Activated gamma-delta T cell treated with anti-CD3 and anti-CD28 coated beads, Interleukin-2, amount 50 U/mL, for 16 hours (primary cell): ENCODE results near the gene PLEKHG4B.

Experiments
- DNase-seq: peaks from one replicate; pipeline ENCODE4 v3.0.0-alpha.2; 2020; ENCODE audit warnings: low read depth

The PLEKHG4B gene

DNA sequence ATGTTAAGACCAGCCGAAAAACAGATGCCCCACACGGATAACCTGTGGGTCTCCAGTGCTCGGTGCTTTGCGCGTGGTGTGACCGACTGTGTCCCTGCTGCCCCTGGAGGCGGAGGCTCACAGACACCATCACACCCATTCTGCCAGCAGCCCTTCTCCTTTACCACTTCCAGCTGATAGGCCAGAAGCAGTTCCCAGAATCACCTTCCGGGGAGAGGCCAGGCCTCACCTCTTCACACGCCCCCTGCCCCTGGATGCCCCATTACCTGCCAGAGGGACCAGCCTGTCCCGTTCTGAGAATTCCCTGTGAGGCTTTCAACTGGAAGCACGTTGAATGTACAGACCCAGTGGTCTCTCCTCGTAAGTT, 77.7 kb downstream of the PLEKHG4B start:
- DNase-seq, result no peak

DNA sequence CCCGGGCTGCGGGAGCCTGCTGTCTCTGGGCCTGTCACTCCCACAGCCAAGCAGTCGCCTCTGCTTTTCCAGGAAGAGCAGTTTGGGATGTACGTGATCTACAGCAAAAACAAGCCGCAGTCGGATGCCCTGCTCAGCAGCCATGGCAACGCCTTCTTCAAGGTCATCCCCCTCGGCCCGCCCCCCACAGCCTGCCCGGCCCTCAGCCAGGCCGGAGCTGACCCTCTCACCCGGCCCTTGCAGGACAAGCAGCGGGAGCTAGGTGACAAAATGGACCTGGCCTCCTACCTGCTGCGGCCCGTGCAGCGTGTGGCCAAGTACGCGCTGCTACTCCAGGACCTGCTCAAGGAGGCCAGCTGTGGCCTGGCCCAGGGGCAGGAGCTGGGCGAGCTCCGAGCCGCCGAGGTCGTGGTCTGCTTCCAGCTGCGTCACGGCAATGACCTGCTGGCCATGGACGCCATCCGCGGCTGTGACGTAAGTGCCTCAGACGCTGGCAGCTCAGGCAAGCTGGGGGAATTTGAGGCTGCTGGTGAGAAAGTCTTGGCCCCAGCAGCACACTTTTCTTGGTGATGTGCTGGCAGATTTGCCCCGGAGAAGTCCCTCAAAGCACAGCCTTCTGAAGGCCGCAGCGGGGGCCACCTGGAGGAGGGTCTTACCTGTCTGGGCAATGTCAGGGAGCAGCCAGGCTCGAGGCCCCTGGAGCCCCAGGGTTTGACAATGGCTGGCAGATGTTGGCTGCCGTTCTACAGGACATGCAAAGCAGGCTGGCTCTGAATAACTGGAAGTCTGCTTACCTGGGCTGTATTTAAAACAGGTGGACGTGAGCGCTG, 79.2 kb downstream of the PLEKHG4B start:
- no peak for DNase-seq

DNA sequence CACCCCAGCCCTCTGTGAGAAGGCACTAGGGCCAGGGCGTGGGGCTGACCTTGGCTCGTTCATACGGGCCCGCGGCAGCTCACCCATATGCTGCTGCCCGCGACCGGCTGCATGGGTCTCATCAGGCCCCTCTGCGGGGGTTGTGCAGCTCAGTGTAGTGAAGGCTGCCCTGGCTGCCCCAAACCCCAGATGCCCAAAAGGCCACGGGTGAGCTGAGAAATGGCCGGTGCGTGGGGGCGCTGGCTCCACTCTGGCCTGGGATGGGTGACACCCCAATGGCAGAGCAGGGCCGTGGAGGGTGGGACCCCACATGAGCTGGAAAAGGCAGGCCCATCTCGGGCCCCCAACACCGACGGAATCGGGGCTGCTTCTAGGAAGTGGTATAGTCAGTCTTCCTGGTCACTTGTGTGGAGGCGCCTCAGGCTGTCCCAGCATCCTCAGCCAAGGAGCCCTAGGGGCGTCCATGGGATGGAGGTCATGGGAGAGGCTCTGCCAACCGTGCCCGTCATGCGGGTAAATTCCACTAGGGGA, 79.9 kb downstream of the PLEKHG4B start:
- DNase-seq, result no peak

DNA sequence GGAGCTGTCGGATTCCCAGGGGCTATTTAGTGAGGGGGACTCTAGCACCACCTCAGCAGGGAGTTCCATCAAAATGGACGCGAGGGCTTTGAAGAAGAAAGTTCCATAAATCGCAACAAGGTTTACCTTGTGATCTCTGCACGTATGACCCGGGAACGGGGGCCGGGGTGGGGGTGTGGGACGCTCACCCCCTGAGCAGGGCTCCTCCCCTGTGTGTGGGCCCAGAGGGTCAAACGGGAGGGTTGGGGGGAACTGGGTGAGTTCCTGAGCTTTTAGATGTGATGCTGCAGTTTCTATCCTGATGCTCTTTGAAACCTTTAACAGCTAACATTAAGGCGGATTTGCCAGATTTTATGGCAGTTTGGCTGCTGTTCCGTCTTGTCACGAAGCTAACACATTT, 80.5 kb downstream of the PLEKHG4B start:
- no peak for DNase-seq

DNA sequence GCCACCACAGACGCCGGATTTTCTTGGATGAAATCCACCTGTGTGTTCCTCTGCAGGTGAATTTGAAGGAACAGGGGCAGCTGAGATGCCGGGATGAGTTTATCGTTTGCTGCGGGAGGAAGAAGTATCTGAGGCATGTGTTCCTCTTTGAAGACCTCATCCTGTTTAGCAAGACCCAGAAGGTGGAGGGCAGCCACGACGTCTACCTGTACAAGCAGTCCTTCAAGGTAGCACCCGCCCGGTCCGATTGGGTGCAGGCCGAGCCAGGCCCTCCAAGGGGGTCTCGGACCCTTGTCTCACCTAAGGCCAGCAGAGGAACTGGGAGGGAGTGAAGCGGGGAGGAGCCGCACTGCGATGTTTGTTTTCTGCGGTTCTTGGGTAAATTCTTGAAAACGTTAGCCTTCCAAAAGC, 80.9 kb downstream of the PLEKHG4B start:
- no peak for DNase-seq

DNA sequence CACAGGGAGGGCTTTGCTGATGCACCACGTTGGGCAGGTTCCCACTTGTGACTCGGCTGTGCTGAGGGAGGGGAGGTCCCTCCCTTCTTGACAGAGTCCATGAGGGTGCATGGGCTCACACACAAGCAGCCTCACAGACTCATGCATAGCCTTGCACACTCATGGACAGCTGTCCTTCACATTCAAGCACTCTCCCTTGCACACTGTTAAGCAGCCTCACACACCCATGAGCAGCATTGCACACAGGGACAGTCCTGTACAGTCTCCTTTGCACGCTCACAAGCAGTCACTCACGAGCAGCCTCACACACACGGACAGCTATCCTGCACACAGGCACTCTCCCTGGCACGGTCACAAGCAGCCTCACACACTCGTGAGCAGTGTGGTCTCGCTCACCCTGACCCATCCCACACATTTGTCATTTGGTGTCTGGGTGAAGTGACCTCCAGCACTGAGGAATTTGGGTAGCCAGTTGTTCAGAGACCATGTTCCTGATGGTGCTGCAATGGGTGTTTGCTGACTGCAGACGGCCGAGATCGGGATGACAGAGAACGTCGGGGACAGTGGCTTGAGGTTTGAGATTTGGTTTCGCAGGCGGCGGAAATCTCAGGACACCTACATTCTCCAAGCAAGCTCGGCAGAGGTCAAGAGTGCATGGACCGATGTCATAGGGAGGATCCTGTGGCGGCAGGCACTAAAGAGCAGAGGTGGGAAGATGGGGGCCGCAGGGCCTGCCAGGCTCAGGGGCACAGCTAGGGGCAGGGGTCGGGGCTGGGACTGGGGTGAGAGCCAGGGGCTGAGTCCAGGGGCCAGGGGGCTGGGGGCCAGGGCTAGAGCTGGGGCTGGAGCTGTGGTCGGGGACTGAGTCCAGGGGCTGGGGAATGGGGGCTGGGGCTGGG, 81.7 kb downstream of the PLEKHG4B start:
- no peak for DNase-seq

DNA sequence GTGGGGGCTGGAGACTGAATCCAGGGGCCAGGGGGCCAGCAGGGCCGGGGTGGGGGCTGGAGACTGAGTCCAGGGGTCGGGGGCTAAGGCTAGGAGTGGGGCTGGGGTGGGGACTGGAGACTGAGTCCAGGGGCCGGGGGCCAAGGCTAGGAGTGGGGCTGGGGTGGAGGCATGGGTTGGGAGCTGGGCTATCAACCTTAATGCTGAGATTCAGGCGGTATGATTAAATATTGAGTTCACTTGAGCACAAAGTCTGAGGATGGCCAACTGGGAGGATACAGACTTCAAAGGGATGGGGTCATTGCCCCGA, 82.3 kb downstream of the PLEKHG4B start:
- no peak for DNase-seq

DNA sequence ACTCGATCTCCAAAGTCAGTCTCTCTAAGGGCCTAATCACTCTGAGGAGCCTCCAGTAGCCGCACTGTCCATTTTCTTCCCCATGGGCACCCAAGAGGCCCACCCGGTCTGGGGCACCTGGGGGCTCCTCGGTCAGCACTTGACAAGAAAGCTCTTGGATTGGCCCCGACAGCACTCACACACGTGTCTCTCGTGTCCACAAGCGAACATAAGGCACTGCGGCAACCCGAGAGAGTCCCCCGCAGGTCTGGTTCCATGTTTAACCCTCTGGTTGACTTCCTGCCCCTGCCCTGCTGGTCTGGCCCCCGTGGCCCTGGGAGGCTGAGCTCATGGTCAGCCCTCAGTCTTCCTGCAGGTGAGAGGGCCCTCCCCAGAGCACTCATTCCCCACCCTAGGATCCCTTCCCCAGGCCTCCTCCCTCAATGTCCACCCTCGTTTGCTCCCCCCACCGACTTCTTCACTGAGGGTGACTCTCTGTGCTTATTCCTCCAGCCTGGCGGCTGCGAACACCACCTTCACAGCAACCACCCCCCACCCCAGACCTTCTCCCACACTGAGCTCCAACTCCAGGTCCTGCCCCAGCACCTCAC, 83.0 kb downstream of the PLEKHG4B start:
- DNase-seq, result no peak

DNA sequence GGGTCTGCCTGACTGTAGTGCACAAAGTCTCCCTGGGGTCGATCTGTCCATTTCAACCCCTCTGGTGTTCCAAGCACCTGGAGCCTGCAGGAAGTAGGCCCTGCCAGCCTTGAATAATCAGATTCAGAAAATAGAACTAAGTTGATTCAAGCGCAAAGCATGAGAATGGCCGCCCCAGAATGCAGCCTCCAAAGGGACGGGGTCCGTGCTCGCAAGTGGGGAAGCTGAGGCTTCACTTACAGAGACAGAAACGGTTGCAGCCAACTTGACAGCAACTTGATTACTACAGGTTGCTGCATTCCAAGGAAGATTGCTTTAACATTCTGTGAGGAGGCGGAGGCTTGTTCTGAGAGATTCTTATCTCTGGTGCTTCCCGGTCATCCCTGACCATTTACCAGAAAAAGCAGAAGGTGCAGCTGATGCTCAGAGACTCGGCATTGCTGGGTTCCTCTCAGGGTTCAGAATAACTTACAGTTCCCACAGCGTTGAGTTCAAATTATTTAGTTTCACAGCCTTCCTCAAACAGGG, 84.4 kb downstream of the PLEKHG4B start:
- no peak for DNase-seq

DNA sequence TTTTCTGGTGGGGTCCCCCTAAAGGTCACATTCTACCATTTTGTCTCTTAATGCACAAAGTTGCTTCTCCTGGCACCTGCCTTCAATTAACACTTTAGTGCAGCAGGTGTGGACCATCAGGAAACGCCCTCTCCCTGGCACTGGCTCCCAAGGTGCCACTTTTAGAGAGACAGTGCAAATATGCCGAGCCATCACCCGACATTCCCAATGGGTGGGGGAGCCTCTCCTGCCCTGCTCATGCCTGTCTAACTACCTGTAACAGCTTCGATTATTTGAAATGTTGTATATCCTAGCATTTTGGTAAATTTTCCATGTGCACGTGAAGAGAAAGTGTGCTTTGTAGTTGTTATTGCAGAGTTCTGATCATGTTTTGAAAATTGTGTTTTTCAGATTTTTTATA, 86.1 kb downstream of the PLEKHG4B start:
- DNase-seq, result no peak

DNA sequence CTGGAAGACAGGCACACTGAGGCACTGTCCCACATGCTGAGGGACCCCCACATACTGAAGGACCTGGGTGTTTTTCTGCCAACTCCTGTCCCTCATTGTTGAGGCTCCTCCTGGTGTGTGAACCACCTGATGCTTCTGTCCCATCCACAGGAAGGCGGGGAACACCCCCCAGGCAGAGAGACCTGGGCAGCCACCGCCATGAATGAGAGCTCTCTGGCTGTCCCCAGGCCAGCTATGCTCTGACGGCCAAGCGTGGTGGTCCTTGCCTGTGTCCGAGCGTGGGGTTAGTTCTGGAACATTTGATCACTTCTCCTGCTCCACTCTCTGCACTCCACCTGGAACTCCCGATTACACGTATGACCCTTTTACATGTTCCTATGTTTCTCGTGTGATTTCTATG, 87.4 kb downstream of the PLEKHG4B start:
- no peak for DNase-seq

DNA sequence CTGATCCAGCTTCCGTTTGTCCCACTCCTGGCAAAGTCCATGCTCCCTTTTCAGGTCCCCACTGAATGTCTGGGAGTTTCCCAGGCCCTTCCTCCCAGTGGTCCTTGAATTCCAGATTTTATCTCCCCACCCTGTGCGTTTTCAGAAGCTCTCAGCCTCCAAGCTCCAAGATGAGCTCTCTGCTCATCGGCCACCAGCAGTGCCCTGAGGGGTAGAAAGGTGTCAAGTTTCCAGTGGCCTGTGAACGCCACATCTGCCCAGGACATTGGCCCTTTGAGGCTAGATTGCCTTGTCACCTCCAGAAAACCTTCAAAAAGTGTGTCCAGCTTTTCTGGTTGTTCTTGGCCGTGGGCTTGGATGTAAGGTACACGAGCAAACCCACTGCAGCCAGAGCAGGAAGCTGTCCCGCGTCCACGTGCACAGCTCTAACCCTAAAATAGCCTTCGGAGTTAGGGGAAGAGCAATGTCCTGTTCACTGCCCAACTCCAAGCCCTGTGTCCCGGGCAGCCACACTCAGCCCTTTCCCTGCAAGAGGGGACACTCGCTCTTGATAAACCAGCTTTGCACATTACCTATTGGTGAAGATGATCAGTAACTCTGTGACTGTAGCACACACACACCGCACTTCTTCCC, 88.4 kb downstream of the PLEKHG4B start:
- no peak for DNase-seq

DNA sequence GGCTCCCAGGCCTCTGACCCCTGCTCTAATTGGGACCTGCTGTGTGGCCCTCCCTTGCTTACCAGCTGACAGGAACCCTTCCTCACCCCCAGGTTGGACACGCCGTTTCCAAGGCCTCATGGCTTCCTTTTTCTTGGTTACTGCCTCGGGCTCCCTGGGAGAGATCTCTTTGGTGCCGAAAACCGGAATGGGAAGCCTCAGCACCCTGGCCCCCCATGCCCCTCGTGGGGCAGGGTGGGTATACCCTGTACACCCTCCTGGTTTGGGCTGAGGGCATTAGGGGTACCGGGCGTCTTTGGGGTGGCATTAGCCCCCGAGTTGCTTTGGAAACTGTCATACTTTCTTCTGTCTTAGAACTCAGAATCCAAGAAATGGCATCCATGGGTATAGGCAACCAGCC, 89.2 kb downstream of the PLEKHG4B start:
- DNase-seq, result no peak

DNA sequence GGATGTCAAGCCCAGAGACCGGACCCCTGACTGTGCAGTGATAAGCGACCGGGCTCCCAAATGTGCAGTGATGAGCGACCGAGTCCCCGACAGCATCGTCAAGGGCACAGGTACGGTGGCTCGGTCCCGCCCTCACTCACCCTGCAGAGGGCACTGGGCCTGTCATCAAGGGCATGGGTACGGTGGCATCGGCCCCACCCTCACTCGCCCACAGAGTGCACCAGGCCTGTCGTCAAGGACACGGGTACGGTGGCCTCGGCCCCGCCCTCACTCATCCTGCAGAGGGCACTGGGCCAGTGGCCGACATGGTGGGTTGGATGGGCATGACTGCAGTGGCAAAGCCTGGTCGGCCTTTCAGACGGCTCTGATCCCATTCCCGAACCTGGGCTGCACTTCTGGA, 89.6 kb downstream of the PLEKHG4B start:
- no peak for DNase-seq

DNA sequence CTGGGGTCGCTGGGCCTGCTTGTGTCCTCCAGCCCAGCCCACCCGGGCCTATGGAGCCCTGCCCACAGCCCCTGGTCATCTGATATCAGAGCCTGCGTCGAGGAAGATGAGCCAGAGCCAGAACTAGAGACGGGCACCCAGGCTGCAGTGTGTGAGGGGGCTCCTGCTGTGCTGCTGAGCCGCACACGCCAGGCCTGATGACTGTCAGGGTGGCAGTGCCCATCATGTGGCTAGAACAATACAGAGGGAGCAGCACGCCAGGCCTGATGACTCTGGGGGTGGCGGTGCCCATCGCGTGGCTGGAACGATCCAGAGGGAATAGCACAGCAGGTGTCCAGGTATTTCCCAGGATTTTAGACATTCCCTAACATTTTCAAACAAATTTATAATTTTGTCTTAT, 90.2 kb downstream of the PLEKHG4B start:
- DNase-seq, result no peak

DNA sequence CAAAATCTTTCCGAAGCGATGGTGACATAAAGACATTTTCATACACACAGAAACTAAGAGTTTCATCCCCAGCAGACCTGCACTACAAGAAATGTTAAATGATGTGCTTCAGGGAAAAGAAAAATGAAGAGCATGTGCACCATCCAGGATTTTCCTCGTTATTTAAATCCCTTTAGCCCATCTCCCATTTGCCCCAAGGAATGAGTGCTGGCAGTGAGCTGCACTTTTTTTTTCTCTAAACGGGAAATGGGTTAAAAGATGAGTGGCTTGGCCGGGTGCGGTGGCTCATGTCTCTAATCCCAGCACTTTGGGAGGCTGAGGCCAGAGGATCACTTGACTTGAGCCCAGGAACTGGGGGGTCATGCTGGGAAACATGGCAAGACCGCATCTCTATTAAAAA, 92.5 kb downstream of the PLEKHG4B start:
- DNase-seq, result no peak

DNA sequence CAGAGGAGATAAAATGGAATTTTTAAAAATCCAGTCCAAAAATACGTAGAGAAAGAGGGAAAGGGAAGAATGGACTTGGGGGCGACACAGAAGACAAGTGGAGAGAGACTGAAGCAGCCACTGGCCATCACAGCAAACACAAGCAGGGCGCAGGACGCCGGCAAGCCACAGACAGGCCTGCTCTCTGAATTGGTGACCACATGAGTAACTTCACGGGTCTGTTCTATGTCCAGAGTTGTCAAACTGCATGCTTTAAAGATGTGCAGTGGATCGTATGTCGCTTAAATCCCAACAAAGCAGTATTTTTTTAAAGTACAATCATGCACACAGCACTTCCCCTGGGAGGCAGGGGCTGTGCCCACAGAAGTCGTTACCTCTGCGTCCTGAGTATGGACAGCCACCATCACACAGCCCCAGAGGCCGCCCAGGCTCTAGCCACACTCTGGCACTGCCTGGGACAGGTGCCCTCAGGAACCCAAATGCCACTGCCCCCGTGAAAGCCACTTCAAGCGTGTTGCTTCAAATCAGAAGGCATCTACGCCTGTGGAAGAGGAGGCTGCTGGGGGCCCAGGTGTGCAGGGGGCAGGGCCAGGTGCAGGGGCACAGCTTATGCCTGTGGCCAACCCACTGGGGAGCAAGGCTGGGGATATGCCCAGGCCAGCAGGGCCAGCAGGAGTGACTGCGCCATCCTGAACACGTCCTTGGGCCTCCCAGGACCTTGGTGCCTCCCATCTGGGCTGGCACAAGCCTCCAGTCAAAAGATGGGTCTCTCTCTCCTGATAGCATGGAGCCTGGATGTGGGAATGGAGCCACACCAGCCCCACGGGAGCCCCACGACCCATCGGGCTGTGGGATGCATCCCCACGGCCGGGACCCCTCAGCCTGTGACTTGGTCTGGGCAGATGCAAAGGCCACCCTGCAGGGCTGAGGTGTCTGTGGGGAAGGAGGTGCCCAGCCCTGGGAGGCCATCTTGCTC, 93.4 kb downstream of the PLEKHG4B start:
- no peak for DNase-seq

DNA sequence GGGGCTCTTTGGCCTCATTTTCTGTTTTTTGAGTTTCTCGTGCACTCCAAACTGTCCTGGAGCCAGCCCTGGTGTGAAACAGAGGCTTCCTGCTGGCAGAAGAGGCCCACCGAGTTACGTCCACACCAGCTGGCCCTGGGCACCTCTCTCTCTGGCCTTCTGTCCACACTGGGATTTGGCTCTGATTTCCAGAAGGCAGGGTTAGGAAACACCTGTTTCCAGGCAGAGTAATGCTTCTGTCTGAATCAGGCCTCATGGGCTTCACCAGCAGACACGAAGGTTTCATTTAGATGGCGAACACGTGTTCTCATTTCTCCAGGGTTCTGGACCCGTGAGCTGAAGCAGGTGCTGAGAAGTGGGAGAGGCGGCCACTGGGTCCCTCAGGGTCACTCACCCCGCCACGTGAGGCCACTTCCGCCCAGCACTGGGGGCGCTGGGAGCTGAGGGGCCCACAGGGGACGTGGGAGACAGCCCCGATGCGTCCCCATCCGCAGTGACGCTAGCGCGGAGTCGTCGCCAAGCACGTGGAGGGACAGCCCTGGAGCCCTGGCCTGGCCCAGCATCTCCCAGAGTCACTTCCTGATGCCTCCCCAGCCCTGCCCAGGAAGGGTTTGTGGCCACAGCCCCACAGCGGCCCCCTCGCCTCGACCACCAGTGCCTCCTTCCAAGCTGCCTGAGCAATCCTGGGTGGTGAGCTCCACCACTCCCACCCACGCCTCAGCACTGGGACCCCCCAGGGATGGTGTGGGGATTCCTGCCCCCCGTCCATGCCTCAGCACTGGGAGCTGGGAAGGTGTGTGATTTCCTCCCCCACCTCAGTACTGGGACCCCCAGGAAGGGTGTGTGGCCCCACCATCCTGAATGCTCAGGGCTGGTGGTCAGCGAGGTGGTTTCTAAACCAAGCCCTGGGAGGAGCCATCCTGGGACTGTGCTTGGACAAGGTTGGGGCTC, 94.4 kb downstream of the PLEKHG4B start:
- no peak for DNase-seq

DNA sequence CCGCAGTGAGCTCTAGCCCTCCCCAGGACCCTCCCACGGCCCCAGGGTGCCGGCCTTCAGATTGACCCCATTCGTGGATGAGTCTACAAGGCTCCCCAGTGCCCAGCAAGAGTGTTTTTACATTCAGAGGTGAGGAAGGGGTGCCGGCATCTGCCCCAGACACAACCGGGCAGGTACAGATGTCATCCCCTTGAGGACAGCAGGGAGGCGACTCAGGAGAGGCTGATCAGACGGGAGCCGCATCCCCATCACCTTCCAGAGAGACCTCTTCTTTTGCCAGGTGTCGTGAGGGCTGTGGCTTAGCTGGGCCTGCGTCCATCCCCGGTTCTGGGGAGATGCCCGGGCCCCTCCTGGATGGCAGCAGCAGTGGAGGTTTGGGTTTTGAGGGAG, 95.1 kb downstream of the PLEKHG4B start:
- no peak for DNase-seq
